Activated CD8-positive, alpha-beta memory T cell treated with anti-CD3 and anti-CD28 coated beads, Interleukin-2, amount 10 ng/mL, durations not matched to agents 7 days and 5 days (primary cell): Measurements from ENCODE around the gene CLEC2A. TPM values are rescaled to one million over a fixed set of nuclear protein-coding genes. Genes with fewer than 3 reads are reported as not detected.
"Not testable (repeated sequence)": the region's sequence is repeated elsewhere in the genome, so short reads cannot be mapped to it uniquely, and the experiment has no call there.

Source experiments
- ATAC-seq: fragments of 150-1000 bp; cut with Tn5 transposase; one replicate; pipeline ENCODE4 v1.10.0; 2021; ENCODE audit warnings: moderate library complexity
- CTCF ChIA-PET: fragments of 350-600 bp; sonication (Branson Sonifier 250); formaldehyde crosslinking; loops from one replicate; lab custom pipeline; 2021; ENCODE audit warnings: antibody characterized with exemption; lab: Charles Lee
- DNase-seq: peaks from one replicate; pipeline ENCODE4 v3.0.0-alpha.2; 2020
- H3K27ac Mint-ChIP-seq: one replicate; pipeline ENCODE4 v1.8.0; 2021; ENCODE audit warnings: mild to moderate bottlenecking, mixed read lengths
- H3K27me3 Mint-ChIP-seq: one replicate; pipeline ENCODE4 v1.8.0; 2021; ENCODE audit warnings: mixed read lengths
- H3K36me3 Mint-ChIP-seq: one replicate; pipeline ENCODE4 v1.8.0; 2021; ENCODE audit warnings: mild to moderate bottlenecking, mixed read lengths
- H3K4me1 Mint-ChIP-seq: one replicate; pipeline ENCODE4 v1.8.0; 2021; ENCODE audit warnings: mixed read lengths
- H3K4me3 Mint-ChIP-seq: one replicate; pipeline ENCODE4 v1.8.0; 2021; ENCODE audit warnings: mild to moderate bottlenecking, moderate library complexity, mixed read lengths
- H3K9me3 Mint-ChIP-seq: one replicate; pipeline ENCODE4 v1.8.0; 2022; ENCODE audit warnings: low read depth, mixed read lengths
- total RNA-seq, 2 experiments: library from RNA; stranded (reverse); gene quantifications; one replicate each; pipeline ENCODE4 v1.2.3, GENCODE V29; 2021

CLEC2A gene
- total RNA-seq, 2 experiments from 2014 or later: not detected

DNA sequence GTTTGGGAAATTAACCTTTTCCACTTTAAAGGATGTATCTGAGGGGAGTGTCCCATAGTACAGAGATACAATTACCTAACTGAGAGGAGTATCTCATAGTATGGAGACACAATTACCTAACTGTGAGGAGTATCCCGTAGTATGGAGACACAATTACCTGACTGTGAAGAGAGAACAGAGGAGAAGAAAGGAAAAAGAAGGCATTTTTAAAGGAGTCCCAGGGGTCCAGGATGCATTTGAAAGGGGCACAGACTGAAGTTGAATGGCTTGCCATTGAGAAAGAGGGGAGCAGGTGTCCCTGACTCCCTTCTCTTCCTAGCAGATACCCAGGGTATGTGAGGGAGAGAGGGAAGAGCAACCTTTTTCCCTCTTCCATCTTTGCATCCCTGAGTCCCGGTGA, 33.0 kb downstream of the CLEC2A start:
- DNase-seq (no peak), ATAC-seq (no peak)
- Mint-ChIP-seq H3K4me3 (no peak overlapping the region), H3K36me3 (peaks cover 22% of the 10 kb centered on the region), H3K27me3 (peaks cover 4% of the 10 kb centered on the region), H3K27ac (no peak overlapping the region), H3K9me3 (peaks cover 15% of the 10 kb centered on the region), H3K4me1 (peaks cover 5% of the 10 kb centered on the region)
- CTCF ChIA-PET: no interaction called here

DNA sequence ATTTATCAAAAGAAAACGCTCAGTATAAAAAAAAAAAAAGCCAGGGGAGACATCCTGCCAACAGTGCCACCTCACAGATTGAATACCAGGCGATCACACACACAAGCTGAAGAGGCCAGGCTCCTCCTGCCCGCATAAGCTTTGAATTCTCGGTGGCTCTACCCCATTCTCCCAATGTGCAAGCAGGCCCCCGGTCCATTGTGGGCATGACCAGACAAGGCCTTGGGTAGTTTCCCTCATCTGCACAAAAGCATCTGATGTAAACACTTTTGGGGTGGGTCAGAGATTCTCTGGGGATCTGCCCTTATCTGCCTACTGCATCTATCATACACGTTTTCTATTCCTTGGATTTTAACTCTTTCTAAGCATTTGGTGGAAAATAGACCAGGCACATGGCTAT, 34.6 kb downstream of the CLEC2A start:
- ATAC-seq: no peak
- Mint-ChIP-seq H3K4me3 (no peak overlapping the region), H3K36me3 (peaks cover 8% of the 10 kb centered on the region), H3K27ac (no peak overlapping the region), H3K9me3 (peaks cover 5% of the 10 kb centered on the region), H3K27me3 (peaks cover 4% of the 10 kb centered on the region), H3K4me1 (peaks cover 13% of the 10 kb centered on the region)
- CTCF ChIA-PET: interaction anchor here (1.2 kb wide), 1 partner anchor 28 kb away, joined by 3 read pairs; no protein-coding TSS in a partner anchor
- DNase-seq: no peak

DNA sequence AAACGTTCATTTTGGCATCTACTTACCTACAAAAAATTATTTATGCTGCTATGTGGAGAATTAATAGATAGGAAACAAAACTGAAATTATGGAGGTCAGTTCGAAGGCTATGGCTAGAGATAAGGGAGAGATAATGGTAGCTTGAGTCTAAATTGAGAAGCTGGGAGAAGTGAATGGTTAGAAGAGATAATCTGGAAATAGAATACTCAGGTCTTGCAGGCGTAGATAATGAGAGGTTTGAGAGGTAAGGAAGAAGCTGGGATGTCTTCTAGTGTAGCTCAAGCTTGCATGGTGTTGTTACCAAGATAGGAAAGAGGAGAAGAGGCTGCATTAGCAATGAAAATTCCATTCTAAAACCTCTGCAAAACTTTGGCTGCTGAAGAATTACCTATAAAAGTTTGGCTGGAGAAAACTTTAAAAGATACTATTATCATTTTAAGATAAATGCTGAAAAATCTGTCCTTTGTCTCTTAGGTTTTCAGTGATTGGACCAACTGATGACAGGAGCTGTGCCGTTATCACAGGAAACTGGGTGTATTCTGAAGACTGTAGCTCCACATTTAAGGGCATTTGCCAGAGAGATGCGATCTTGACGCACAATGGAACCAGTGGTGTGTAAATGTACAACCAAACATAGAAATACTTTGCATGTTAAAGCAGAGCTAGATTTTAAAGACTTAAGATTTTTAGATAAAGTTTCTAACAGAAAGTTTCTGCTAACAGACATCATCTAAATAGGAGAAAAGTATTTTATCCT, 36.8 kb downstream of the CLEC2A start:
- Mint-ChIP-seq H3K36me3 (no peaks in the 10 kb centered on the region), H3K4me3 (no peak overlapping the region), H3K9me3 (no peaks in the 10 kb centered on the region), H3K4me1 (peaks cover 13% of the 10 kb centered on the region), H3K27ac (no peak overlapping the region), H3K27me3 (peaks cover 4% of the 10 kb centered on the region)
- no peak for DNase-seq
- CTCF ChIA-PET: interaction anchor here (1.2 to 3.1 kb wide), 3 partner anchors 9 to 140 kb away, joined by 3 to 14 read pairs (median 3); no protein-coding TSS in a partner anchor
- ATAC-seq: no peak

DNA sequence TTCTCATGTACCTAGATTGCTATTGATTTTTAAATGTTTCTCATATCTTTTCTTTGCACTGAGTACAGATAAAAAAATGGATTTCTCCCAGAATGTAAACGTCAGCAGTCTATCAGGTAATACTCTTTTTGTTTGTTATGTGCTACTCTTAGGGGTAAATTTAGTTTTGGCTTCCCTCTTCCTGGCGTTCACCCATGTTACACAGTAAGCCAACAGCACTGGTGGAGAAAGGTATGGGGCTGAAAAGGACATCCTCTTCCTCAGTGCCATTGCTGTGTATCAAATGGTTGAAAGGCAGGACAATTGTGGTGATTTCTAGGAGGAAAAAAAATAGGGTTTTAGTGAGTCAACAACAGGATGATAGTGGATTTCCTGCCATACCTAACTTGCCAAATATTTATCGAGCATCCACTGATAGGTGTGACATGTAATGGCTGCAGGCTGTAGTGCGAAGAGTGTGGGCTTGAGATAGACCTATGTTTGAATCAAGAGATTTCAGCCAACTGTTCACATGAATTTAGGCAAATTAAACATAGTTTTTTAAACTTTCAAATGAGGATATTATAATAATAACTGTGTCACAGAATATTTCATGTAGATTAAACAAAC, 43.4 kb downstream of the CLEC2A start:
- no peak overlapping the region for H3K4me3 Mint-ChIP-seq
- no peak overlapping the region for H3K27ac Mint-ChIP-seq
- DNase-seq (no peak), ATAC-seq (no peak)
- CTCF ChIA-PET: no interaction called here
- H3K36me3 Mint-ChIP-seq: peaks cover 3% of the 10 kb centered on the region
- H3K4me1 Mint-ChIP-seq: peaks cover 14% of the 10 kb centered on the region
- H3K9me3 Mint-ChIP-seq: no peaks in the 10 kb centered on the region
- H3K27me3 Mint-ChIP-seq: no peaks in the 10 kb centered on the region

DNA sequence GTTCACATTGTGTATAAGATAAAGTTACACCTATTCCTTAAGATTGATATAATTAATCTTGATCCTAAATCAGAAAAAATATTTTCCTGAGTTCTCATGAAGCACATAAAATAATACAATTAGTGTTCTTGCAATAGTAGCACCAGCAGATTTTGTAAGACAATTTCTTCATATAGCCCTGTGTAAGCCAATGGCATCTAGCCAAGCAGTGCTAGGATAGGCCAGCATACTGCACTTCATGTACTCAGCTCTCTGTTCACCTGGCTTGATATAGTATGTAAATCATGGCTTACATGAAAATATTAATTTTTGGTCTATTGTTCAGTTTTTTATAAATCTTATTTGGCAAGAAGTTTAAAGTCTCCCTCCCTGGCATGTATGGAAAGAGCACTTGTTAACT, 49.0 kb downstream of the CLEC2A start:
- Mint-ChIP-seq H3K27ac (no peak overlapping the region), H3K9me3 (no peaks in the 10 kb centered on the region), H3K4me3 (no peak overlapping the region), H3K4me1 (peaks cover 22% of the 10 kb centered on the region), H3K27me3 (no peaks in the 10 kb centered on the region), H3K36me3 (peaks cover 4% of the 10 kb centered on the region)
- ATAC-seq: no peak
- DNase-seq: no peak
- CTCF ChIA-PET: no interaction called here

DNA sequence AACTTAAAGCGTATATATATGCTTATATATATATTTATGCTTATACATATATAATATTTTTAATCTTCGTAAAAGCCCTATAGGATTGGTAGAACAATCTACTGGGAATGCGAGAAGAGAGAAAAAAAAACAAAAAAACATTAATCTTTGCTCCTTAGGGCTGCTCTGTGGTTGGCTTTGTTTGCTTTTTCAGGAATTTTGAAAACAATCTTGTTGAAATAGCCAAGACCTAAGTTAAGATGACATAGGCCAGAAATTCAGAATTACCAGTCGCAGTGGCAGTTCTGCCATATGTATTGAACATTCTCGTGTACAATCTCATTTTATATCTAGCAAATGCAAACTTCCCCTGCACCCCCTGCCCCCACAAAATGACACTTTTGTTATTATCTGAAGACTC, 50.2 kb downstream of the CLEC2A start:
- peaks cover 2% of the 10 kb centered on the region for H3K36me3 Mint-ChIP-seq
- H3K27me3 Mint-ChIP-seq: no peaks in the 10 kb centered on the region
- no peak for ATAC-seq
- no peak for DNase-seq
- H3K9me3 Mint-ChIP-seq: no peaks in the 10 kb centered on the region
- no peak overlapping the region for H3K4me3 Mint-ChIP-seq
- CTCF ChIA-PET: no interaction called here
- peaks cover 20% of the 10 kb centered on the region for H3K4me1 Mint-ChIP-seq
- H3K27ac Mint-ChIP-seq: no peak overlapping the region

DNA sequence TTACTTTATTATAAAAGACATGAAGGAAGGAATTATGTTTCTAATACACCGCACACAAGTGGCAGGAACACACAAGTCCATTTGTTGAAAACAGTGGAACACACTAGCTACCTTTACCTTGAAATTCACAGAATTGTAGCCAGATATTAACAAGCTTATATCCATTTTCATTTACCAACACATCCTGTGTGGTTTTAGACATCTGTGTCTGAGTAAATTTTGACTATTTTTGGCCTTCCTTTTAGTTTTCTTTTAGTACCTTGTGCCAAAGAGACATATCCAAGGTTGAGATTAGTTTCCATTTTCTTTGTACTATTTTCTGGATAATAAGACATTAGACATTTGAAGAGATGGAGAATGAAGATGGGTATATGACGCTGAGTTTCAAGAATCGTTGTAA, 50.9 kb downstream of the CLEC2A start, which contains the start of gene KLRF2:
TSS of gene KLRF2 (plus strand) at position 244 of the 400 bp plus-strand sequence. CDS start at position 351, 107 bp downstream.
- Mint-ChIP-seq H3K4me1 (peaks cover 20% of the 10 kb centered on the region), H3K27ac (peak within 1 kb of the TSS; percentile 45), H3K27me3 (no peaks in the 10 kb centered on the region), H3K4me3 (no peak within 1 kb of the TSS), H3K36me3 (peaks cover 2% of the 10 kb centered on the region), H3K9me3 (no peaks in the 10 kb centered on the region)
- CTCF ChIA-PET: interaction anchor here (1.0 kb wide), 1 partner anchor 44 kb away, joined by 5 read pairs; no protein-coding TSS in a partner anchor
- DNase-seq: no peak
- ATAC-seq: peak; percentile 27

DNA sequence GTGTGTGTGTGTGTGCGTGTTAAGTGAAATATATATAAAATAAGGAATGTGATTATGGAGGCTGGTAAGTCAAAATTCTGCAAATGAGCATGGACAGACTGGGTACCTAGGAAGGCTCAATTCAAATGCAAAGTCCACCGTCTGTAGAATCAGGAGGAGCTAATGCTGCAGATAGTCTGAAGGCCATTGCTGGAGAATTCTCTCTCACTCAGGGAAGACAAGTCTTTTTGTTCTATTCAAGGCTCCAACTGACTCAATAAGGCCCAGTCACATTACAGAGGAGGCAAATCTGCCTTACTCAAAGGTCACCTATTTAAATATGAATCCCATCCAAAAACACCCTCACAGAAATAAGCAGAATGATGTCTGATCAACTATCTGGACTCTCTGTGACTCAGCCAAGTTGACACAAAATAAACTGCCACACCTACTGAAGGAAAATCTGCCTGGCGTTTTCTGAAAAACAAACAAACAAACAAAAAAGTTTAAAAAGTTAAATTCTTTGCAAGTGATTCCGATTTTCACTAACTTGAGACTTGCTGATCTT, 51.6 kb downstream of the CLEC2A start:
- CTCF ChIA-PET: interaction anchor here (1.0 kb wide), 1 partner anchor 45 kb away, joined by 5 read pairs; no protein-coding TSS in a partner anchor
- Mint-ChIP-seq H3K27me3 (no peaks in the 10 kb centered on the region), H3K36me3 (peaks cover 2% of the 10 kb centered on the region), H3K27ac (no peak overlapping the region), H3K9me3 (no peaks in the 10 kb centered on the region), H3K4me1 (peaks cover 20% of the 10 kb centered on the region), H3K4me3 (no peak overlapping the region)
- ATAC-seq (no peak), DNase-seq (no peak)

DNA sequence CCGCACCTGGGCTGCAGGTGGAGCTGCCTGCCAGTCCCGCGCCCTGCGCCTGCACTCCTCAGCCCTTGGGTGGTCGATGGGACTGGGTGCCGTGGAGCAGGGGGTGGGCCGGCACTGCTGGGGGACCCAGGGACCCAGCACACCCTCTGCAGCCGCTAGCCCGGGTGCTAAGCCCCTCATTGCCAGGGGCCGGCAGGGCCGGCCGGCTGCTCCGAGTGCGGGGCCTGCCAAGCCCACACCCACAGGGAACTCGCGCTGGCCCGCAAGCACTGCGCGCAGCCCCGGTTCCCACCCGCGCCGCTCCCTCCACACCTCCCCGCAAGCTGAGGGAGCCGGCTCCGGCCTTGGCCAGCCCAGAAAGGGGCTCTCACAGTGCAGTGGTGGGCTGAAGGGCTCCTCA, 56.0 kb downstream of the CLEC2A start:
- DNase-seq, H3K27me3 Mint-ChIP-seq, CTCF ChIA-PET, H3K27ac Mint-ChIP-seq, ATAC-seq, H3K4me3 Mint-ChIP-seq, H3K9me3 Mint-ChIP-seq, H3K36me3 Mint-ChIP-seq: not testable (repeated sequence)
- H3K4me1 Mint-ChIP-seq: peaks cover 18% of the 10 kb centered on the region

DNA sequence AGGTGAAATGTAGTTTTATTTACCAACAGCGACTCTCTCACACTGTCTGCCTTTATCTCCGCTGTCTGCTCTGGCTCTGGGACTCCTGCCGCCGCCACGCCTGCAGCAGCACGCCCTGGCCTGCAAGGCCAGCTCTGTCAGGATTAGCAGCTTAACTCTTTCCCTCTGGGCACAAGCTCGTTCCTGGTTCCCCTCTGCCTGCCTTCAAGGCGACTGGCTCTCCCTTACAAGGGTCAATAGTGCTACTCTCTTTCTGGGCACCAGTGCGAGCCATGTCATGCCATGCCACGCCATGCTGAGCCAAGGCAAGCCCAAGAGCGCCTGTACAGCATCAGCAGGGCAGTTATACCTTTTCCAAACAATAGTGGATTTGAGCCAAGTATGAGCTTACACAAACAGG, 59.4 kb downstream of the CLEC2A start:
- DNase-seq (no peak), ATAC-seq (no peak)
- H3K4me3 Mint-ChIP-seq: no peak overlapping the region
- H3K36me3 Mint-ChIP-seq: peaks cover 4% of the 10 kb centered on the region
- no peak overlapping the region for H3K27ac Mint-ChIP-seq
- H3K4me1 Mint-ChIP-seq: peaks cover 14% of the 10 kb centered on the region
- CTCF ChIA-PET: interaction anchor here (0.9 to 1.1 kb wide), 3 partner anchors 9 to 59 kb away, joined by 3 read pairs; no protein-coding TSS in a partner anchor
- H3K9me3 Mint-ChIP-seq: no peaks in the 10 kb centered on the region
- no peaks in the 10 kb centered on the region for H3K27me3 Mint-ChIP-seq

DNA sequence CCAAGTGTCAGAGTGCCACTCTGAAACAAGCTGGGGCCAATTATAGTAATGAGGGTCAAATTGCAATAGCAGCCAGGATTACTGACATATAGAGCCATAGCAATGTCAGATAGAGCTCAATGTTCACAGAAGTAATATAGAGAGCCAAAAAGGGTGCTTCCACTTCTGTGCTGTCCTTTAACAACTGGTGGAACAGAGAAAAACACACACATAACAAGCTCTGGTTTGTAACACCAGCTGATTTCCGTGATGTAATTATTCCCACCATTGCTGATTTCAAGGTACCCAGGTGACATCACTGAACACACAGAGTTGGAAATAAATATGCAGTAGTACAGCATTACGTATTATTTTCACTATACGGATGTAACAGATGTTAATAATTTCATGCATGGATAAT, 60.0 kb downstream of the CLEC2A start:
- Mint-ChIP-seq H3K4me1 (peaks cover 14% of the 10 kb centered on the region), H3K4me3 (no peak overlapping the region), H3K9me3 (no peaks in the 10 kb centered on the region), H3K27ac (no peak overlapping the region), H3K36me3 (peaks cover 8% of the 10 kb centered on the region), H3K27me3 (no peaks in the 10 kb centered on the region)
- CTCF ChIA-PET: interaction anchor here (0.9 to 1.9 kb wide), 6 partner anchors 9 to 129 kb away, joined by 3 to 8 read pairs (median 4); no protein-coding TSS in a partner anchor
- DNase-seq: no peak
- no peak for ATAC-seq

DNA sequence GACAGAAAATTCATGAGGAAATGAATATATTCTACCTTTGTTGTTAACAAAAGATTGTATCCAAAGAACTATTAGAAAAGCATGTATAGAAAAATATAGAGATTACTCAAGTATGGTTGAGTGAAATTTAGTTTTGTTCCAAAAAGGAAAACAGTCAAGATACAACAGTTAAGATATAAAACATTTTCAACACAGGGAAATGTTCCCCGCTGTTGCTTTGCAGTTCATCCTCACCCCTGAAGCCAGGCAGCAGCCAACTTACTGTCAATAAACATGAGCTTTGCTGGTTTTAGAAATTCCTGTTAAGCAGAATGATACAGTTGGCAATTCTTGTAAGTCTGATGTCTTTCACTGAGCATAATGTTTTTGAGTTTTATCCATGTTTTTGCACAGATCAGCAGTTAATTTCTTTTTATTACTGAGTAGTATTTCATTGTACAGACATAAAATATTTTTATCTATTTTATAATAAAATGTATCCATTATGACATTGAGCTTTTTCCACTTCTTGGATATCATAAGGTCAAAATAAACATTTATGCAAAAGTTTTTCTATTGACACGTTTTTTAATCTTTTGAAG, 61.8 kb downstream of the CLEC2A start:
- DNase-seq (no peak), ATAC-seq (no peak)
- peak overlapping the region; percentile 89 for H3K27ac Mint-ChIP-seq
- CTCF ChIA-PET: interaction anchor here (1.9 kb wide), 1 partner anchor 57 kb away, joined by 8 read pairs; no protein-coding TSS in a partner anchor
- peaks cover 14% of the 10 kb centered on the region for H3K4me1 Mint-ChIP-seq
- H3K36me3 Mint-ChIP-seq: peaks cover 17% of the 10 kb centered on the region
- peak overlapping the region; percentile 85 for H3K4me3 Mint-ChIP-seq
- H3K9me3 Mint-ChIP-seq: no peaks in the 10 kb centered on the region
- H3K27me3 Mint-ChIP-seq: no peaks in the 10 kb centered on the region
